Kidney glomerular epithelial cell (primary cell): ENCODE results near the gene ANKRD17.

Experiments
- DNase-seq: peaks from one replicate; lab custom pipeline; 2025; lab: John Stamatoyannopoulos, UW

The ANKRD17 gene

DNA sequence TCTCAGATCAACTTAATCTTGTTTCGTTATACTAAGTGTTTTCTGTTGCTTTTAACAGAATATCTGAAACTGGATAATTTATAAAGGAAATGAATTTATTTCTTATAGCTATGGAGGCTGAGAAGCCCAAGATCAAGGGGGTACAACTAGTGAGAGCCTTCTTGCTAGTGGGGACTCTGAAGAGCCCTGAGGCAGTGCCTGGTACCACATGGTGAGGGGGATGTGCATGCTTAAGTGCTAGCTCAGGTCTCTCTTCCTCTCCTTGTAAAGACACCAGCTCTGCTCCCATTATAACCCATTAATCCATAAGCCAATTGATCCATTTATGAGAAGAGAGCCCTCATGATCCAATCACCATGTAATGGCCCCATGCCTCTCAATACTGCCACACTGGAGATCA, 207.0 kb downstream of the ANKRD17 start:
- DNase-seq = no peak

DNA sequence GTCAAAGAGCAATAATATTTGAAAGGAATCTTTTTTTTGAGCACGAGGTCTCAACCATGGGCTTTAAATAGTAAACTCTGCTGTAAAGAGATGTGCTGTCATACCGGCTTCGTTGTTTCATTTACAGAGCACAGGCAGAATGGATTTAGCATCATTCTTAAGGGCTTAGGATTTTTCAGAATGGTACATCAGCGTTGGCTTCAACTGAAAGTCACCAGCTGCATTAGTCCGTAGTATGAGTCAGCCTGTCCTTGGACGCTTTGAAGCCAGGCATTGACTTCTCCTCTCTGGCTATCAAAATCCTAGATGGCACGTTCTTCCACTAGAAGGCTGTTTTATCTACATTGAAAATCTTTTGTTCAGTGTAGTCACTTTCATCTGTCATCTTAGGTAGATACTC, 212.7 kb downstream of the ANKRD17 start:
- DNase-seq = no peak

DNA sequence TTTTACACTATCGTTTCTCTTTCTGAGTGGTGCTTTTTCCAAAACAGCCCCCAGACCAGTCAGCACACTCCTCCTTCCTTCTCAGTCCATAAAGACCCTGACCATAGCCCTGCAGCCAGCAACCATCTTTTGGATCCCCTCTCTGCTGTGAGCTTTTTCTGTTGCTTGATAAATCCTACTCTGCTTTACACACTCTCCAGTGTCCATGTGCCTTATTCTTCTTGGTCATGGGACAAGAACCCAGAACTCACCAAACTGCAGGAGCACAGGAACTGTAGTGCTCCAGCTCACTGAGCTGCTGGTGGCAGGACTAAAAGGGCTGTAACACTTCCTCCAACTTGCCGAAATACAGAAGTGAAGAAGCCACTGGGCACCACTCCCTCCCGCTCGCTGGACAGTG, 221.5 kb downstream of the ANKRD17 start:
- no peak for DNase-seq

DNA sequence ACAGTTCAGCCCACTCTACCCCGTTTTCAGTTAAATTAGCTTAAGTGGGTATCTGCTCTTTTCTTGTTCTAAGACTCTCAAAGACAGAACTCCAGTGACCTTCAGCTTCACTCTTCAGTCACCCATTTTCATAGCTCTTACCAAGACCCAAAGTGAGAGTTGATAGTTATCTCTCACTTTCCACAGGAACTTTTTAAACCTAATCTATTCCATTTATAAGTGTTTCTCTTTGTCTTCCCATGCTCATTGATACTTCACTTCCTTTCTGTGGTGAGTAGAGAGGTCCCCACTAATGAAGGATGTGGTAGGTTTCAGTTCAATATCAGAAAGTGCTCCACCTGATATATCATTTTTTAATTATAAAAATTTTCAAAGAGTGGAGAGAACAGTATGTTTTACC, 222.5 kb downstream of the ANKRD17 start:
- no peak for DNase-seq

DNA sequence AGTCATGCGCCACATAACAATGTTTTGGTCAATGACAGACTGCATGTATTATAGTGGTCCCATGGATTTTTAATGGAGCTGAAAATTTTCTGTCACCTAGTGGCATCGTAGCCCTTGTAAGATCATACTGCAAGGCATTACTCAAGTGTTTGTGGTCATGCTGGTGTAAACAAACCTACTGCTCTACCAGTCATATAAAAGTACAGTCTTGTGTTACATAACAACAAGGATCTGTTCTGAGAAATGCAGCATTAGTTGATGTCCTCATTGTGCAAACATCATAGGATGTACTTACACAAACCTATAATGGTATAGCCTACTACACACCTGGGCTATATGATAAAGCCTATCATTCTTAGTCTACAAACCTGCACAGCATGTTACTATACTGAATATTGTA, 223.7 kb downstream of the ANKRD17 start:
- no peak for DNase-seq

DNA sequence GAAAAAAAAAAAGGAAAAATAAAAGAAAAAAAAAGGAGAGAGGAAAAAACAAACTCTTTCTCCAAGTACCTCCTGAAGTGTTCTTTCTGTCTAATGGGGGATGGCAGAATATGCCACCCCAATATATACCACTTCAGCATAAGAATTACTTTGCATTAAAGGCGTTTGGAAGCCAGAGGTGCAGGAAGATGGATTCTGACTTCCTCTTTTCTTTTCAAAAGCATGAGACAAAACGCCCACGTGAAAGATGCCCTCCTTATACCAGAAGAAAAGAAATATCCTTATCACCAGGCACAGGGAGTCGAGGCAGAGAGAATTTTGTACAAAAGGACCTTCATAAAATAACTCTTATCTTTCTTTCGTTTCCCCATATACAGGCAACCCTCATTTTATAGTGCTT, 230.0 kb downstream of the ANKRD17 start:
- DNase-seq = no peak
